GM19324 (cell line): ENCODE results near the gene EMC6.

Experiments used
- ATAC-seq: cut with Tn5 transposase; IDR thresholded peaks from one replicate; pipeline ENCODE4 v1.9.1; 2021; ENCODE audit warnings: mild to moderate bottlenecking, moderate library complexity; ENCODE audit not compliant: unreplicated experiment, low FRiP score

Gene EMC6

DNA sequence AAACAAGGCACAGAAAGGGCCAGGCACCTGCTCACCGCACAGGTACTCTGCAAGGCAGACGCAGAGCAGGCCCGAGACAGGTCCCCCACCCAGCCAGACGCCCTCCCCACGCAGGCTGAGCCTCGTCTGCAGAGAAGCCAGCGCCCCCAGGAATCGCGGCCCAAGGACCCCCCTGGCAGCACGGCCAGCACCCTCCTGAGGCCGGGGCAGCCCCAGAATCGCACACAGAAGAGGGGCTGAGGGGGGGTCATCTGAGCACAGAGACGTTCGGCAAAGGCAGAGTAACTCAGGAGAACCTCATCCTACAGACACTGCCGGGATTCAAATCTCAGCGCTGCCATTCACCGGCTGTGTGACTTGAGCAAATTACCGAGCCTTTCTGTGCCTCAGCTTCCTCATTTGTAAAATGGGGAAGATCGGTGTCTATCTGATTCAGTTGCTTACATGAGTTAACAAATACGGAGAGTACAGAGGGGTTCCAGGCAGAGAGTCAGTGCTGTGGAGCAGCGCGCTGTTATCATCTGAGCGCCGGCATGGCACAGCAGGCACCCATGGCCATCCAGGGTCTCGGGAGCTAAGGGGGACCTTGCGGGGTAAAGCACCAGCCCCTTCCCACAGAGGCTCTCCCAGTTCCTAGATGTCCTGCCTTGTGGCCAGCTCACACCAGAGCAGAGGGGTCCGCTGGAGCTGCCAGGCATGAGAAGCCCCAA, 10.4 kb downstream of the EMC6 start:
- ATAC-seq, result no peak

DNA sequence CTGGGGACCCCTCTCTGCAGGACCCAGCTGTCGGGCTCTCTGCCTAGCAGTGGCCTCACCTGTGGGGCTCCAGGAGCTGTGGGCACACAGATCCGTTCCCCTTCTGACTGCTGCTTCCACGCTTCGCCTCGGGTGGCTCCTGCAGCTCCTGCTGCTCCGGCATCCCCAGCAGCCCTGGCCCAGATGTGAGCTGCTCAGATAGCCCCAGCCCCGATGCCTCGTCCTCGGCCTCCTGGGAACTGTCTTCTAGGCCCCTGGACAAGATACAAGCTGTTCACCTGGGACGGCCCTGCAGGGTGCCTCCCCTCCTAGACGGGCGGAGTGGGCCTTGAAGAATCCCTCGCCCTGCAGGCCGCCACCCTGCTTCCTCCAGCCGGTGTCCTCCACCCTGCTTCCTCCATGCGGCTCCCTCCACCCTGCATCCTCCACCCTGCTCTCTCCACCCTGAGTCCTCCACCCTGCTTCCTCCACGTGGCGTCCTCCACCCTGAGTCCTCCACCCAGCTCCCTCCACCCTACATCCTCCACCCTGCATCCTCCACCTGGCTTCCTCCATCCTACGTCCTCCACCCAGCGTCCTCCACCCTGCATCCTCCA, 11.0 kb downstream of the EMC6 start:
- no peak for ATAC-seq

DNA sequence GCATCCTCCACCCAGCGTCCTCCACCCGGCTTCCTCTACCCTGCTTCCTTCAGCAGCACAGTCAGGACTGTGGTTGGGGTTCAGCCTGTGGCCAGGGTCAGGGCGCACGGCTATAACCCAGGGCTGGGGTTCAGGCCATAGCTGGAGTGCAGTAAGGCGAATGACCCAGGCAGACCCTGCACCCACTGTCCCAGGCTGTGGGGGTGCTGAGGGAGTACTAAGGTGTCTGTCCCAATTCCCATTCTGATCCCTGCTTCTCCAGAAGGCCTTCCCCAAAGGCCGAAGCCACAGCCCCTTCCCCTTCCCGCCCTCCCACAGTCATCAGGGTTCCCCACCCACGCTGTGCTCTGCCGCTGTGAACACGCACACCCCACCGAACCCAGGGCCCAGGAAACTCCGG, 12.4 kb downstream of the EMC6 start:
- no peak for ATAC-seq

DNA sequence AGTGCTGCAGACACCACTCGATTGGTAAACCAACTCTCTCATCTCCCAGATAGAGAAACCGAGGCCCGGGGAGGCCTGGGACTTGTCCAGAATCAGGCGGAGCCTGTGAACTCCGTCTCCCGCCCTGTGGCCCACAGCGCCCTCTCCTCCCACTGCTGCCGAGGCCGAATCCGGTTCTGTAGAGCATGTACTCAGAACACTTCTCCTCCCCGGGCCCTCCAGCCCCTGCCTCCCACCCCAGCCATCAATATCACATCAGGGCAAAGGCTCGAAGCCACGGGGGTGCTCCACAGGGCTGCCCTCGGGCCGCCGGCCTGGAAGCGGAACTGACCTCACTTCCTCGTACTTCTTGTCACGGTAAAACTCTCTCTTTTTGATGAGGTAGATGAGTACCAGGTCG, 13.0 kb downstream of the EMC6 start:
- ATAC-seq, result no peak

DNA sequence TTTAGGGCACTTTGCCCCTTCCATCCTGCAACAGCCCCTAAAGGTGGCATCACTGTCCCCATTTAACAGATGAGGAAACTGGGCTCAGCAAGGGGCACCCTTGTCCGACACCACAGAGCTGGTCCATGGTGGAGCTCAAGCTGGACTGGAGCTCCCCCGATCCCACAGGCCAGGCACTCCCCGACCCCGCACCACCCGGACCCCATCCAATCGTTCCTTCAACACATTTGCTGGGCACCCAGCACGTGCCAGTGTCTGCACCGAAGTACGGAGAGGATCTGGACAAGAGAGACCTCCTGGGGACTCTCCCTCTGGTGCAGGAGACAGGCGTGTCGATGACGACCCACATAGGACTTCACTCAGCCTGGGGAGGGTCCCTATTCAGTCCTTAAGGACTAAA, 13.4 kb downstream of the EMC6 start:
- no peak for ATAC-seq

DNA sequence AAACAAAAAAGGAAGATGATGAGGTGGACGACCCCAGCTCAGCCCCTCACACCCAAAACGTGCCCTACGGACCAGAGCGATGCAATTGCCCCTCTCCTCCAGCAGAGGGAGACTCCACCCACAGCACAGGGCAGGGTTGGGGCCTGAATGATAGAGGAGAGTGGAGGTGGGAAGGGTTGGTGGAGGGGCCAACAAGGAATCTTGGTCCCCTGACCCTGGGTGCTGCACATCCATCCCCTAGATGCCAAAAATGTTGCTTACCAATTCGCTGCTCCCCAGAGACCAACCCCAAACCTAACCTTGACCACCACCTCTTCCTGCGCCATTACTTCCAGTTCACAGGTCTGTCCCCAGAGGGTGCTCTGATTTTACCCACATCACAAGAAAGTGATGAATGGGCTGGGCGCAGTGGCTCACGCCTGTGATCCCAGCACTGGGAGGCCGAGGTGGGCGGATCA, 14.5 kb downstream of the EMC6 start:
- ATAC-seq, result peak; percentile 66

DNA sequence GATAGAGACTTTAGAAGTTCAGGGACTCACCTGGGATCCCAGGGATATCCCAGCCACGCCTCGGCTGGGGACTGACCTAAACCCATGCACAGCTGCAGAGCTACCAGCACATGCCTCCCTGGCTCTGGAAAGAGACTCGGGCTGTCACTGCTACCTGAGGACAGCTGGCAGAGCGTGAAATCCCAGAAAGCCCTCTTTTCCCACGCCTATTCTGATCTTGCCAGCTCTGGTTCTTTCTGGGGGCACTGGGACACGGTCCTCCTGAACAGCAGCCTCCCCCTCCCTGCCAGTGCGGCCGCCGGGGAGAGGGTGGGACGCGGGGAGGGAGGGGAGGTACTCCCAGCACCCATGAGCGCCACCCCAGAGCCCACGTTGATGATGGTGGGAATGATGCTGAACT, 16.6 kb downstream of the EMC6 start:
- ATAC-seq, result no peak

DNA sequence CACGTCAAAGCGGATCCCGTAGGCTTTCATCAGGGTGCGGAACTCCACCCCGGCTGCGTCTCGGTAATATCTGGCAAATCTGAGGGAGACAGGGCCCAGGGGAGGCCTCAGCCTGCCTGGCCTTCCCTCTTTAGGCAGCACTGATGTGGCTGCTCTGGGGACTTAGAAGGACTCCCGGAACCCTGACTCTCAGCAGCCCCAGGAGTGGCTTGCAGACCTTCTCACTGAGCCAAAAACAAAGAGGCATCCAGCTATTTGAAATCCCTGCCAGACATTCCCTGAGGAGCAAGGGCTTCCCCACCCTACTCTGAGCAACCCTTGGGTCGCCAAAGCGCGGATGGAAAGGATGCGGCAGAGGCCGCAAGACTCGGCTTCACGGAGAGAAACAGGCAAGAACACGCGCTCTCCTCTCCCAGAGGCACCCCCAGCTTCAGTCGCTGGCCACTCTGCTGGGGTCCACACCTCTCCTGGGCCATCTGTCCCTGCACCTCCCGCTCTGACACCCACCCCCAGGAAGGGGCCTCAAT, 19.5 kb downstream of the EMC6 start:
- no peak for ATAC-seq

DNA sequence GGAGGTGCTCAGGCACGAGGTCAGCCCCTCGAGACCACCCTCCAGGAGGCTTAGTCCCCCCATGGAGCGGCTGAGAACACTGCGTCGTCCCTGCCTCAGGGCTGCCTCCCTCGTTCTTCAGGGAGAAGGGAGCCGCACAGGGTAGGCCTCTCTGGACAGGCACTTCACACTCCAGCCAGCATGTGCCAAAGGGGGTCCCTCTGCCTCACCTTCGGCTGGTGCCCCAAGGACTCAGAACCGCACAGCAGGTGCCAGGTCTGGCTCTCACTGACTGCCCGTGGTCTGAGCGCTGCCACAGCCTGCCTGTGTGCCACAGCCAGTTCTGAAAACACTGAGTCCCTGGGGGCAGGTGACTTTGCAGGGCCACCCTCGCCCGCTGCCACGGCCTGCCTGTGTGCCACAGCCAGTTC, 20.2 kb downstream of the EMC6 start:
- no peak for ATAC-seq

DNA sequence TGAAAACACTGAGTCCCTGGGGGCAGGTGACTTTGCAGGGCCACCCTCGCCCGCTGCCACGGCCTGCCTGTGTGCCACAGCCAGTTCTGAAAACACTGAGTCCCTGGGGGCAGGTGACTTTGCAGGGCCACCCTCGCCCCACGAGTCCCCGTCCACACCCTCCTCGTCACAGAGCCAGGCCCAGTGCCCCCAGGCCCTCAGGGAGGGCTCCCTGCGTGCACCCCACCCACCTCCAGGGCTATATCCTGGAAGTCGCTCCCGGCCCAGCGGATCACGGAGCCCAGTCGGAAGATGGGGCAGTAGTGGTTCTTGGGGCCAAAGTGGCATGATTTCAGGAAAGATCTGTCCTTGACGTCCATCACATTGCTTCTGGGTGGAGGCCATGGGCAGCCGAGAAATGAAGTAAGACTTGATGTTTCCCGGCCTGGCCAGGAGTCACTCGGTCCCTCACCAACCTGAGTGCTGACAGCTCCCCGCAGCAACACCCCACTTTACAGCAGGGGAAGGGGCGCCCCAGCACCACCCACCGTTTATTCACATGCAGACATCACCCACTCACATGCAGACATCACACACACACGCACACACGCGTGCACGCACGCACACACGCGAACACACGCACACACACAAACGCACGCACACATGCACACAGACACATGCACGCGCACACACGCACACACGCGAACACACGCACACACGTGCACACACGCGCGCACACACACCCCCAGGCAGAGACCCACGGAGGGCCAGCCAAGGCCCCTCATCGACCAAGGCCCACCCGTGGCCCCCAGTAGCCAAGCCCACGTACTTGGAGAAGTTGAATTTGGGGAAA, 20.9 kb downstream of the EMC6 start:
- no peak for ATAC-seq

DNA sequence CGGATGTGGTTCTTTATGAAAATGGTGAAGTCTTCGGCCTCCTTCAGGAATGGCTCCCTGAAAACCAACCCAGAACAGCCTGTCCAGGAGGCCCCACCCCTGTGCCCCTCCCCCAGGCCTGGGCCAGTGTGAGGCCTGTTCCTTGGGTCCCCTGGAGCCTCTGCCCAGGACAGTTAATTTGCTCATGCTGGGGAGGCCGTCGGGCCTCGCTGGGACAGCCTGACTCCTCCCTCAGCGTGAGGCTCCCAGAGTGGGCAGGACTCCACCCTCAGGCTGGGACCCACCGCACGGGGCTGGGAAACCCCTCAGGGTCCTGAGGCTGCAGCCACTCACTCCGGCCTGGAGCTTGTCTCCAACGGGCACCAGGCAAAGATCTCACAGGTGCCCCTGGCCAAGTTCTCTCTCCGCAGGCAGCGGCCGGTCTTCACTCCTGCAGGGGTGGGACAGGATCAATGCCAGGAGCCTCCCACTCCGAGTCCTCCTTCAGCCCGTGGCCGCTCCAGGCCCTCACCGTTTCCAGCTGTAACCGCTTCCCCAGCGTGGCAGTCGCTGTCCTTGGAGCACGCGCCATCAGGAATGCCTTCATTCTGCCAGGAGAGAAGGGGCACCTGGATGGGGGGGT, 21.6 kb downstream of the EMC6 start:
- no peak for ATAC-seq

DNA sequence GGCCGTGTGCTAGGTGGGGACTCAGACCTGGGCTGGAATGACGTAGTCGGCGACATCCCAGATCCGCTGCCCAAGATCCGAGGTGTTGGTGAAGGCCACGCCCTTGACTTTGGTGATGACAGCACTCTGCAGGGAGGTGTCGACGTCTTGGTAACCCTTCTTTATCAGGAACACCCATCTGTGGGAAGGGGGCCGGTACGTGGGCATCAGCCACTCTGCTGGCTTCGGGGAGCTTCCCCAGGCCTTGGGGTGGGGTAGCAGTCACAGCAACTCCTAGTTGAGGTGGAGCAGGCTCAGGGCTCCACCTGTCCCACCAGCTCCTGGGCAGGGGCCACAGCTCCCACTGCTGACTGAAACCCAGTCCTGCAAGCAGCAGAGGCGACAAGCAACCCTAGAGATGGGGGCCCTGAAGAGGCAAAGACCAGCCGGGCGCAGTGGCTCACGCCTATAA, 23.0 kb downstream of the EMC6 start:
- no peak for ATAC-seq

DNA sequence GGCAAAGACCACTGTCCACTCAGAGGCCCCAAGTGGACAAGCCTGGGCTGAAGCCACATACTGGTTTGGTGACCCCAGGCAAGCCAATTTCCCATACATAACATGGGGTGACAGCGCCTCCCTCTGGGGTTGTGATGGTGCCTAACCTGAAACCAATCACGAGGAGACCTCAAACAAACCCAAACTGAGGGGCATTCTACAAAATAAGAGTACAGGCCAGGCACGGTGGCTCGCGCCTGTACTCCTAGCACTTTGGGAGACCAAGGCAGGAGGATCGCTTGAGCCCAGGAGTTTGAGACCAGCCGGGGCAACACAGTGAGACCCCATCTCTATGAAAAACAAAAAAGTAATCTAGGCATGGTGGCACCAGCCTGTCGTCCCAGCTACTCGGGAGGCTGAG, 23.7 kb downstream of the EMC6 start:
- no peak for ATAC-seq

DNA sequence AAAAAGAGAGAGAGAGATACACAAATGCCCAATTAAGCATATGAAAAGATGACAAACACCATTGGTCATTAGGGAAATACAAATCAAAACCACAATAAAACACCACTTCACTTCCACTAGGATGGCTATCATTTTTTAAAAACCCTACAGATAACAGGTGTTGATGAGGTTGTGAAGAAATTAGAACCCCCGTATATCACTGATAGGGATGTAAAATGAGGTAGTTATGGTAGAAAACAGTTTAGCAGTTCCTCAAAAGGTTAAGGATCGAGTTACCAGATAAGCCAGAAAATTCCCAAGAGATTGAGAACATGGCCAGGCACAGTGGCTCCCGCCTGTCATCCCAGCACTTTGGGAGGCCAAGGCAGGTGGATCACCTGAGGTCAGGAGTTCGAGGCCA, 24.5 kb downstream of the EMC6 start:
- ATAC-seq, result no peak

DNA sequence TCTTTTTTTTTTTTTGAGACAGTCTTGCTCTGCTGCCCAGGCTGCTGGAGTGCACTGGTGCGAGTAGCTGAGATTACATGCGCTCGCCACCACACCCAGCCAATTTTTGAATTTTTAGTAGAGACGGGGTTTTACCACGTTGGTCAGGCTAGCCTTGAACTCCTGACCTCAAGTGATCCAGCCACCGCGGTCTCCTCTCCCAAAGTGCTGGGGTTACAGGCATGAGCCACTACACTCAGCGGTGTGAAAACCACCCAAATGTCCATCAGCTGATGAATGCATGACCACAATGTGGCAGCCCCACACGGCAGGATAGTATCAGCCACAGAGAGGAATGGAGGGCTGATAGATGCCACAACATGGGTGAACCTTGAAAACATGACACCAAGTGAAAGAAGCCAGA, 25.2 kb downstream of the EMC6 start:
- ATAC-seq, result no peak

DNA sequence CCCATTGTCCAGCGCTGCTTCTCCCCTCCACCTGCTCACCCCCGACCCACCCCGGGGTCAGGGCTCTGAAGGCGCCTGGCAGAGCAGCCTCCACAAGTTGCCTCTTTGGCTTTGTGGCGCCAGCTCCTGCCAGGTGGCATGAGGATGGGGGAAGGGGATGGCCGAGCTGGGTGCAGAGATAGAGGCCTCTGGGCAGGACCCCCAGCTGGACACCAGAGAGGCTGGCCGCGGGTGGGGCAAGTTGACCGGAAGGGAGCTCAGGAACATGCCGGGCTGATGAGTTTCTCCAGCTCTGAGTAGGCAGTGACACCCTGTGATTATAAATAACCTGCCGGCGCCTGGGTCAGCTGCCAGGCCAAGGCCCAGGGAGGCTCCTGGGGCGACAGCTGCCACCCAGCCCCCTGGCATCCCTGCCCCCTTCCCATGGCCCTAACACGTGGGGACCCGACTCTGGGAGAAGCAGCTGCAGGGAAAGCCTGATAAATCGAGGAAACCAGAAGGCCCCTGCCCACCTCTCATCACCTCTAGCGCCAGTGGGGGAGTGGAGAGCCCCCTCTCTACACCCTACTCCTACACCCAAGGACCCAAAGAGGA, 26.6 kb downstream of the EMC6 start:
- no peak for ATAC-seq

DNA sequence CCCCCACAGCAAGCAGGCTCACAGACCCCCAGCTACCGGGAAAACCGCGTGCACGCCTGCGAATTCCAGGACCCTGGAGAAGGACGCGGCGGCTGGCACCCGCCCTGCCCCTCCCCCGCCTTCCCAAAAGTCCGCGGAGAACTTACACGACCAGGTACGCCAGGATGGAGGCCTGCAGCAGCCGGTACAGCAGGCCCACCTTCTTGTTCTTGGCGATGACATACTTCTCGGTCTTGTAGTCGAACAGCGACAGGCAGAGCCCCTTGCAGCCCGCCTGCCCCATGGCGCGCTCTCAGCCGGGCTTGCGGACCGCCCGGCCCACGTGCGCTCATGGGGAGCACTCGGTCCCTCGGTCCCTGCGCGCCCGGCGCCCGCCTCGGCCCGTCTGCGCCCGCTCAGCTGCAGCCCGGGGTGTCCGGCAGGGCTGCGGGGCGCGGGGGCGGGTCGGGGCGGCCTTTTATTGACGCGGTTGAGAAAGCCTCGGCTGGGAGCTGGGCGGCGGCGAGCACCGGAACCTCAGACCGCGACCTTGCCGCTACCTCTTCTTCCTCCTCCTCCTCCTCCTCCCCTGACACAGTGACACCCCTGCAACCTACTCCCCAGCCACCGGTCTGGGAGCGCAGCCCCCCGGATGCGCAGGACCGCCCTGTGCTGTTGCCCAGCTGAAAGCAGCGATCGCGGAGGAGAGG, 27.3 kb downstream of the EMC6 start, which contains the start of gene P2RX5:
TSS of gene P2RX5 (minus strand) at position 433 of the 689 bp plus-strand sequence. CDS start at position 283, 150 bp downstream.
- no peak for ATAC-seq

DNA sequence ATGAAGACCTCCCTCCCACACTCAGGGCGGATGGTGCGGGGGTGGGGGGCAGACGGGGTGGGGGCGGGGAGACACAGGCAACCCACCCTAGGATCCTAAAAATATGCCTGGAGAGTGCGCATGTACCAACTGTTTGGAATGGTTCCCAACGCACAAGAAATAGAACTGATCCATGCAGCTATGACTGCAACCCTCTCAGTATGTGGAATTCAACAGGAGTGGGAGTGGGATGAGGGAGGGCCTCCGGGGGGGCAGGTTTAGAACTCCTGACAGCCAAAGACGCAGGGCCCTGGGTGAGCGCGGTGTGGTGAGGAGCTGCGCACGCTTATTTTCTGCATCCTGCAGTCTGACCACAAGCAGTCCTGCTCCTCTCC, 28.5 kb downstream of the EMC6 start:
- ATAC-seq, result no peak

DNA sequence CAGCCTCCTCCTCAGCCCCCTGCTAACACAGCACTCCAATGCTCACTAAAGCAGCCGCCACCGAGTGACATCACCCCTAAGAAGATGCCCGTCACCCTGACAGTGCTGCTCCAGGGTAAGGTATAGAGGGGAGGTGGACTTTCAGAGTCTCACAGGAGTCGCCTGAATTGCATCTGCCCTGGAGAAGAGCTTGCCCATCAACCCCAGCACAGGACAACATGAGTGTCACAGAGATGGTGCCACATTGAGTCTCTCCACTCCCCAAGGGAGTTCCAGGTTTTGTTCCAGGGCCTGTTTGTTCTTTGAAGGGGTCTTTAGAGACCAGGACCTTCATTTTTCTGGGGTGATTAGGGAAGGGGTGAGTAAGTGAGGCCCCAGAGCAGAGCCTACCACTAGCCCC, 29.5 kb downstream of the EMC6 start:
- no peak for ATAC-seq

DNA sequence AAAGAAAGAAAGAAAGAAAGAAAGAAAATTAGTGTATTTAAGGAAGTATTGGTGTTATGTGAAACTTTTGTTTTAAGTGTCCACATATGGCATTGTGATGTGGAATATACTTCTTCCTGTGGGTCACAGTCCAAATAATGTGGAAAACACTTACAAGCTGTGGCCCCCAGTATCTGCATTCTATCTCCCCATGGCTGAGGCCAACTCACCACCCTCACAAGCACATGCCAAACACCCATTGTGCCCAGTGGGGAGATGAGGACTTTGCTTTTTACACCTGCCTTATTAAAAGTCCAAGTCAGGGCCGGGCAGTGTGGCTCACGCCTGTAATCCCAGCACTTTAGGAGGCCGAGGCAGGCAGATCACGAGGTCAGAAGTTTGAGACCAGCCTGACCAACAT, 31.3 kb downstream of the EMC6 start:
- ATAC-seq, result no peak
